Stimulated activated CD8-positive, alpha-beta memory T cell treated with anti-CD3 and anti-CD28 coated beads, Interleukin-15, amount 100 ng/mL, for 24 hours (primary cell): Measurements from ENCODE around the gene TMC3.

Experiments used
- DNase-seq: peaks from one replicate; pipeline ENCODE4 v3.0.0-alpha.2; 2020; ENCODE audit warnings: low read depth

Gene TMC3

DNA sequence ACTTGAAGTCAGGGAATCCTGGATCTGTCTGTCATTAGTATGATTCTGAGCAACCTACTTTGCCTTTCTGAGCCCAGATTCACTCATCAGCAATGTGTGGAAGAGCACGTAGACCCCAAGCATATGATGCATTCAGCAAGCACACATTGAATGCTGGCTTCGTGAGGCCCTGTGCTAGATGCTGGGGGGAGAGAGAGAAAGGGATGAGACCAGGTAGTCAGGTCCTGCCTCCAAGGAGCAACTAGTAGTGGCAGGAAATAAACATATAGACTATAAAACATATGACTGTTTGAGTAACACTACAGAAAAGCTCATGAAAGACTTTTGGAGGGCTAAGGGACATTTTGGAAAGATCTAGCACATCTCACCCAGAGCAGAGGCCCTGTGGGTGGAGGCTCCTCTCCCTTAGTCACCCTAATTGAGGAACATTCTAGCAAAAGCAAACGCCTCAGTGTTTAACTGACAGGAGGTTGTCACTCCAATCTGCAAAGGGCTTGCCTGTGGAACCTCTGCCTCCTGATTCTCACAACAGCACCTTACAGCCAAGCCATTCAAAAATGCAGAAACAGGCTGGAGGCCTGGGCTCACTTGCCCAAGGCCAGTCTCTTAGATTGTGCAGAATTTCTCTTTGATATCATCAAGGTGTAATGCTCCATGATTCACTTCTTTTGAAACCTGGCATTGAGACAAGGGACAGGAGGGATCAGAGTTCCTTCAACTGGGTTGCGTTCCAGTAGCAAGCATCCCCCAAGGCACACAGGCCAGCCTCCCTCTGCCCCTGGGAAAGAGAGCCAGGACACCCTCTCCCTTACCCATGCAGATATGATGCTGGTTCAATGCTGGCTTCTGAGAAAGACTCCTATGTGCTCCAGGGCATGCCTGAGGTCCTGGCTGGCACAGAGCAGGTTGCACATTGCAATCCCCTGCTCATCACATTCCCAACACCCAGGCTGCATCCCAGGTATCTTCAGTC, 76.1 kb downstream of the TMC3 start:
- DNase-seq = no peak

DNA sequence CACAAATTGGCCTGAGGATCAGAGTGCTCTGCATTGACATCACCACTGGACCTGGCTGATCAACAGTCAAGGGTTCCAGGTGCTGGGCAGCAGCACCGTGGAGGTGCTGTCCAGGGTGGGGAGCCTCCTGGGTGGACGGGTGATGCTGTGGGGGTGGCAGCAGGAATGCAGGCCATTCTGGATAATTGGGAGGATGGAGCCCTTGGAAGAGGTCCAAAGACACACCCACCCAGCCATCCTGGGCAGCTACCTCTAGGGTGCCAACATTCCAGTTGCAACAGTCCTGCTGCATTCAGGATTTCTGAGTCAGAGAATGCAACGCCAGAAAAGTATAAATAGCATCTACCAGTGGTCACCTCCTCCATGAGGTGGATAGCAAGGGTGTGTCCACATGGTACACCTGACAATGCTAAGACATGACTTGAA, 76.9 kb downstream of the TMC3 start:
- no peak for DNase-seq

DNA sequence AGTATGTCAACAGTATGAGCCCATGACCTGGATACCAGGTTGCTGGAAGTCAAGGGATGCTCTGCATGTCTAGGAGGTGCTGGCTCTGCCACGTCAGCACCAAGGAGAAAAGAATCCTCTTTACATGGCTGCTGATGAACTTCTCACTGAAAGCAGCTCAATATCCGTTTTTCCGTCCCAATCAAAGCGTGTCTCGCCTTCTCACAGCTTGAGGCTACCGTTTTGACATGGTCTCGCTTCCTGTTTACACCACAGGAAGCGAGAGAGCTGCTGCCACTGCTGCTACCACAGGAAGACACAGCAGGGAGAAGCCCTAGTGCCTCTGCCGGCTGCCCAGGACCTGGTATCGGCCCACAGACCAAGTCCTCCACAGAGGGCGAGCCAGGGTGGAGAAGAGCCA, 77.3 kb downstream of the TMC3 start:
- DNase-seq = no peak

DNA sequence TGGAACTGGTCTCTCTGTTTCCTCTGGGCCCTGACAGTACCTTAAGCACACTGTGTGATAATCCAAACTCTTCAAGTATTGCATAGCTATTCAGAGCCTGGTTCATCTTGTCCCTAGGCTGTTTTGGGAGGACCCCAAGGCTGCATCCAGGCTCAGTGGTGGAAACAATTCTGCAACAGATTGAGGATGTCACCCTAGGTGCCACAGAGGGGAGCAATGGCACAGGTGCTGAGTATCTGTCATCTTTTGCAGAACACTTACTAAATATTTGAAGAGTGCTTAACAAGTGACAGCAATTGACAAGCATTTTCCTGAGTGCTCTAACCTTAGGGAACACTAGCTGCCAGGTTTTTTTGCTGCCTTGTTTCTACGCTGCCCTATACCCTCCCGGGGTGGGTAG, 77.8 kb downstream of the TMC3 start:
- no peak for DNase-seq

DNA sequence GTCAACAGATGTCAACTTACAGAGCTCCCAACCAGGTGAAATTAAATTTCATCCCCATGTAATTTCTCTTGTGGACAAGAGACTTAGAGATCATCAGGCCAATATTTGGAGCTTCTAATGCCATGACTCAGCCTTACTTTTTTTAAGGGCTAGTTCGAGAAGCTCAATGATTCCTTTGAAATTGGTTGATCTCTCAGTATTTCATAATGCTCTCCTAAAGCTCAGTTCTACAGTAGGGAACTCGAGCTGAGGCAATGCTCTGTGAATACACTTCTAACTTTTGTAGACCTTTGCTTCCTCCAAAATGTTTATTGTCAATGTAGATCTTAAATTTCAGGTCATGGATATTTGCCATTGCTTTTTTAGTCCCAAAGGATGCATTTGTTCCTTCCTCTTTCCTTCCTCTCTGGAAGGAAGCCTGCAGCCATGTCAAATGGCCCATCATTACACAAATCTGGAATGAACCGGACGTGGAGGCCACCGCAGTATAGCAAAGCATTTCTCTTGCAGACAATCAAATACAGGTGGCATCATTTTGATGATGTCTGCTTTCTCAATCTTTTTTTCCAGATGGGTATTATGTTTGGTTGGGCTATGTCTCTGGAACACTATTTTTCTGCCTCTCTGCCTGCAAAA, 78.4 kb downstream of the TMC3 start:
- no peak for DNase-seq

DNA sequence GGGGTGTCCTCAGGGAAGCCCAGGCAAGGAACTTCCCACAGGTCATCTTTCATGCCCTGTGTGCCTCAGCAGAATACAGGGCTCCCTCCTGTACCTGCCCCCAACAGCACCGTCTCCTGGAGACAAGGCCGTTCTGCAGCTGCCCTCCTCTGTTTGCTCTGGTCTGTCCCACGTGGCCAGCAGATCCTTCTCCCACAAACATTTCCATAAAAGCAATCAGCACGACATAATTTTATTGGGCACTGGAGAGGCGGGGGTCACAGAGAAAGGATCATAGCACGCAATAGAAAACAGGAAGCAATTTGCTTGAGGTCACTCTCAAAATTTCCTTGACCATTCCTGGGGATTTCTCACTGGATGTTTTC, 79.5 kb downstream of the TMC3 start:
- no peak for DNase-seq

DNA sequence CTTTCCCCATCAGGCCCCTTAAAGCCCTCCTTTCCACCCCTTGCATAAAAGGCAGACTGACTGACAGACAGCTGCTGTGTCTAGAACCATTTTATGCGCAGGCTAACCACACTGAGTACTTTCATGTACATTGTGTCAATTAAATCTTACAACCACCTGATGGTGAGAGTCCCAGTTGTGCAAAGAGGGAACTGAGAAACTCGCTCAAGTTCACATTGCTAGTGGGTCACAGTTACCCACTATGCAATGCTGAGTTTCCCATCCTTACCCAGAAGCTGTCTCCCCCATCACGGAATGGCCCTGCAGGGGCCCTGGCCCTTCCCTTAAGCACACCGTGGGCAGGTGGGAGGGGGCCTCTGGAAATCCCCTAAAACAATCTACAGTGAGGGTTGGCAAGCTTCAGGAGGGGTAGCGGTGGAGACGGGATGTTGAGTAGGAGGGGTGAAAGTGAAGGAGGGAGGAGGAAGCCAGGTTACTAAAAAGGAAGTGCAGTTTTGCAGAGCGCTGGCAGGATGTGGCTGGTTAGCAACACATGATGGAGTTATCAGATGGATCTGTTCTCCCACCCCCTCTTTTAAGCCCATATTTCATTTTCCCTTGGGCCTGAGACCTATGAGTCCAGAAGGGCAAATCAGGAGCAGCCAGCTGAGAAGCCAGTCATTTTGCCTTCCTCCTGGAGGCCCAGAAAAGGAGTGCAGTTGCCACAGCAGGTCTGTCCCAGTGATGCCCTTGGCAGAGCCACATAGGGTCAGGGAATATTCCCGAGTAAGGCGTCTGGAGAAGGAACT, 80.1 kb downstream of the TMC3 start:
- no peak for DNase-seq

DNA sequence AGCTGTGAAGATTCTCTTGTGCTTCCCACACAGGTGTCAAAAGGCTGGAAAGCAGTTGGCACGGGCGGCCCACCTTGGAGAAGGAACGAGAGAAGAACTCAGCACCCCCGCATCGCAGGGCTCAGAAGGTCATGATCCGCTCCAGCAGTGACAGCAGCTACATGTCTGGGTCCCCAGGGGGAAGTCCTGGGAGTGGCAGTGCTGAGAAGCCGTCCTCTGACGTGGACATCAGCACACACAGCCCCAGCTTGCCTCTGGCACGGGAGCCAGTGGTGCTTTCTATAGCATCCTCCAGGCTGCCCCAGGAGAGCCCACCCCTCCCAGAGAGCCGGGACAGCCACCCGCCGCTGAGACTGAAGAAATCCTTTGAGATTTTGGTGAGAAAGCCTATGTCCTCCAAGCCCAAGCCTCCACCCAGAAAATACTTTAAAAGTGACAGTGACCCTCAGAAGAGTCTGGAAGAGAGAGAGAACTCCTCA, 81.5 kb downstream of the TMC3 start:
- no peak for DNase-seq

DNA sequence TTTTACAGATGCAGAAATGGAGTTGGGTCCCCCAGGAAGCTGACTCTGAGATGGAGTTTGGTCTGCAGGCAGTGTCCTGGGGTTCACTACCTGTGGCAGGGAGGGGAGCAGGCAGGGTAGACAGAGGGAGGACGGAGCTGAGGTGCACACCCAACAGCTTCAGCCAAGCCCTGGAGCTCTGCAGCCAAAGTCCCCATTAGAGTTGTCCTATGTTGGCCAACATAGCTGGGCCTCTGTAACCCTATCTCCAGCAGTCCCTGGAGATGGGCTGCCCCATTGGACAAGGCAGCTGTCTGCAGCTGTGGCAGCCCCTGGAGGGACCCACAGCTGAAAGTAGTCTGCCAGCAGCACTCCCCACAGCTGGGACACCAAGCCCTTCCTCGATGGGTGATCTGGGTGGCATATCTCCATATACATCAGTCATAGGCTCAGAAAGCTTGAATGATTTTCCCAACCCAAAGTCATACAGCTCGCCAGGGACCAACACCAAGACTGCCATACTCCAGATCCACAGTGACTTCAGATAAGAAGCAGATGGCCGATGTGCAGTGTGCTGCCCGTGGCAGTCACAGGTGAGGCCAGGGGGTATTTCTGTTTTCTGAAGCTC, 82.0 kb downstream of the TMC3 start:
- DNase-seq = no peak

DNA sequence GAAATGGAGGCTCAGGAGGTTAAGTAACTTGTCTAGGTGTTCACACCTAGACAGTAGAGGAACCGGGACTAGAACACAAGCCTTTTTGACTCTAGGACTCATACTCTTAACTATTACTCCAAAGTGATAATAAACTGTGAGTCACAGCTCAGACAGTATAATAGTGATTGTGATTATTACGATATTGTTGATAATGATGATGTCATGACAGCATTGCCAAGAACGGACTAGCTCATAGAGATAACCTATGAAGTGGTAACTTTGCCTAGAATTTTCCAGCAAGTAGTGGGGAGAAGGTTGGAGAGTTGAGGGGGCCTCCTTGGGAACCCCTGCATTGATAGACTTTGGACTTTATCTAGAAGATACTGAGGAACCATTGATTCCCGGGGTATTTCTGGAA, 84.1 kb downstream of the TMC3 start:
- DNase-seq = no peak

DNA sequence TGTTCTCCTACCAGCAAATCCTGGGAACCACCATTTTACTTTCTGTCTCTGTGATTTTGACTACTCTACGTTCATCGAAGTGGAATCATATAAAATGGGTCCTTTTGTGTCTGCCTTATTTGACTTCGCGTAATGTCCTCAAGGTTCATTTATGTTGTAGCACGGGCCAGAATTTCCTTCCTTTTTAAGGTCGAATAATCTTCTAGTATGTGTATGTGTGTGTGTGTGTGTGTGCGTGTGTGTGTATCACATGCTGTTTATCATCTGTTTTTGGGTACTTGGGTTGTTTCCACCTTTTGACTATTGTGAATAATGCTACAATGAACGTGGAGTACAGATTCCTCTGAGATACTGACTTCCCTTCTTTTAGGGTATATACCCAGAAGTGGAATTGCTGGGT, 85.4 kb downstream of the TMC3 start:
- DNase-seq = no peak

DNA sequence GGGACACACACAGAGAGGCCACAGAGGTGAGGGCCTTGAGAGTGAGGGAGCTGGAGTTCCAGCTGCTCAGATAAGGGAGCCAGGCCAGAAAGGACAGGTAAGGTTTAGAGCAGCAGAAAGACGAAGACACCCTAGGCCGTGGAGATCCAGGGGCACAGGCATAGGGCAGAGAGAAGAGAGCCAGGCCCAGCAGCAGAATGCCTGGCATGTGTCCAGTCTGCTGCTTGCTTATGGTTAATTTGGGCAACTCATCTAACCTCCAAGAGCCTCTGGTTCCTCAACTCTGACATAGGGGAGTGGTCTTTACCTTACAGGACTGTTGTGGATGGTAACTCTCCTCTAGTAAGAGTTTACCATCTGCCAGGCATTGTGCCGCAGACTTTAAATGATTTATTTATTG, 86.0 kb downstream of the TMC3 start:
- no peak for DNase-seq

DNA sequence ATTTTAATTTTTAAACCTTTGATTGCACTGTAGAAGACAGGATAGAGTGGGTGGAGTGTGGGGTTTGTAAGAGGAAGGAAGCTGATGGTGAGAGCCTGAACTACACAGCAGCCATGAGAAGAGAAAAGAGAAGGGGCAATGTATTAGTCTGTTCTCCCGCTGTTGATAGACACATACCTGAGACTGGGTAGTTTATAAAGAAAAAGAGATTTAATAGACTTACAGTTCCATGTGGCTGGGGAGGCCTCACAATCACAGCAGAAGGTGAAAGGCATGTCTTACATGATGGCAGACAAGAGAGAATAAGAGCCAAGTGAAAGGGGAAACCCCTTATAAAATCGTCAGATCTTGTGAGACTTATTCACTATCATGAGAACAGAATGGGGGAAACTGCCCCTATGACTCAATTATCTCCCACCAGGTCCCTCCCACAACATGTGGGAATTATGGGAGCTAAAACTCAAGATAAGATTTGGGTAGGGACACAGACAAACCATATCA, 87.3 kb downstream of the TMC3 start:
- no peak for DNase-seq

DNA sequence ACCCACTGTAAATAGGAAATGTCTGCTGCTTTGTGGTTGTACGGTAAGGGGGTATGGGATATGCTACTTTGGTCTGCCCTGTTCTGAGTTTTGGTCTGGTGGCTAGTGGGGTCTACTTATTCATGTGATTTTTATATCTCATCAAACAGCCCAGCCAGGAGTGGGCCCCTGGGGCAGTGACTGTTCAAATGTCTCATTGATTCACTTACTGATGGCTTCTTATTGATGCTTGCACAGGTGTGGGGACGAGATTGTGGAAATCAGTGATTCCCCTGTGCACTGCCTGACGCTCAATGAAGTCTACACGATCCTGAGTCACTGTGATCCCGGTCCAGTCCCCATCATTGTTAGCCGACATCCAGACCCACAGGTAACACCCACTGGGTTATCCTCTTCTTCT, 88.6 kb downstream of the TMC3 start:
- DNase-seq = no peak

DNA sequence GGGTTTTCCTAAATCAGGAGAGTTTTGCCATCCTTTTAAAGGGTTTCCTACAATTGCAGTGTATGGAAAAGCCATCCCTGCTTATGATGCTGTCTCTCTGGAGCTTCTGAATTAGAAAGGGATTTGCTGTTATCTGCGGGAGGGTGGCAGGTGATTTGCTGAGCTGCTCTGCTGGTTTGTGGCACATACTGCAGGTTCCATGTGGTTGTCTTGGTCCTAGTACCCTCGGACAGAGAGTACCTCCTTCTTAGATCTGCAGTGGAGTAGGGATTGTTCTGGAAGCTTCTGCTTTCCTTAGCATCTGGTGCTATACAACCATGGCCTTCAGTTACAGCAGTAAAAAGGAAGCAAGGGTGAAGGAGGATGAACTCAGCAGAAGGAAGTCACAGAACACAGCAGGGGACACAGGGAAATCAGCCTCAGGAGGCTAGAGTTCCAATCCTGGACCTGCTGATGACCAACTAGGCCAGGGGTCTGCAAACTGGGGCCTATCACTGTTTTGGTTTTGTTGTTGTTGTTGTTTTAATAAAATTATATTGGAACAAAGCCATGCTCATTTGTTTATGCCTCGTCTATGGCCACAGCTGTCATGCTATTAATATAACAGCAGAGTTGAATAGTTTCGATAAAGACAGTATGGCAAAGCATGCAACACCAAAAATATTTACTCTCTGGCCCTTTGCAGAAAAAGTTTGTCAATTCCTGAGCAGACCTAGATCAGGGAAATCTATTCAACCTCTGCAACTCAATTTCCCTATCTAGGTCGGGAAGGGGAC, 89.6 kb downstream of the TMC3 start:
- DNase-seq = no peak

DNA sequence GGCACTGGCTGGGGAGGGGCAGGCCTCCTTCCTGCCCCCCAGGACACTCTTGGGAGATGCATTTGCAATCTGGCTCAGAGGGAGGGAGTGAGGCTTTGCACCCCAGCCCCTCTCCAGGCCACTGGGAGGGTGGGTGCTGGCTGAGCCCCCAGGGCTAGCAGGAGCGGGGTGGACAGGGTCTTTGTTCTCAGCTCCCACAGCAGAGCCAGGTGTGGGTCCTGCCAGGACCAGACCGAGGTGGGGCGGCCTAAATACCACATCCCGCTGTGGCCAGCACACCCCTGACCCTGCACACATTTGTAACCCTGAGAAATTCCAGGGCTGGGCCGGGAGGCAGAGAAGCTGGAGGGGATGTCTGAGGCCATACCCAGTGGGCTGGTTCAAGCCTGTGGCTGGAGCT, 91.1 kb downstream of the TMC3 start:
- DNase-seq = no peak

DNA sequence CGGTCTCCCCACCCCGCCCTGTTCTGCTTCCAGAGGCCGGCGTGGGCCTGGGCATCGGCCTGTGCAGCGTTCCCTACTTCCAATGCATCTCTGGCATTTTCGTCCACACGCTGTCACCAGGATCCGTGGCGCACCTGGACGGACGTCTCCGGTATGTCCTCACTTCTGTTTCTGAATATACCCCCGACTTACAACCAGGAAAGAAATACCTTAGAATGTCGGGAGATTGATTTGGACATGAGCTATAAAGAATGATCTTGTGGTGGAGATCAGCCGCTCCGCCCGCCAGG, 91.5 kb downstream of the TMC3 start:
- DNase-seq = no peak

DNA sequence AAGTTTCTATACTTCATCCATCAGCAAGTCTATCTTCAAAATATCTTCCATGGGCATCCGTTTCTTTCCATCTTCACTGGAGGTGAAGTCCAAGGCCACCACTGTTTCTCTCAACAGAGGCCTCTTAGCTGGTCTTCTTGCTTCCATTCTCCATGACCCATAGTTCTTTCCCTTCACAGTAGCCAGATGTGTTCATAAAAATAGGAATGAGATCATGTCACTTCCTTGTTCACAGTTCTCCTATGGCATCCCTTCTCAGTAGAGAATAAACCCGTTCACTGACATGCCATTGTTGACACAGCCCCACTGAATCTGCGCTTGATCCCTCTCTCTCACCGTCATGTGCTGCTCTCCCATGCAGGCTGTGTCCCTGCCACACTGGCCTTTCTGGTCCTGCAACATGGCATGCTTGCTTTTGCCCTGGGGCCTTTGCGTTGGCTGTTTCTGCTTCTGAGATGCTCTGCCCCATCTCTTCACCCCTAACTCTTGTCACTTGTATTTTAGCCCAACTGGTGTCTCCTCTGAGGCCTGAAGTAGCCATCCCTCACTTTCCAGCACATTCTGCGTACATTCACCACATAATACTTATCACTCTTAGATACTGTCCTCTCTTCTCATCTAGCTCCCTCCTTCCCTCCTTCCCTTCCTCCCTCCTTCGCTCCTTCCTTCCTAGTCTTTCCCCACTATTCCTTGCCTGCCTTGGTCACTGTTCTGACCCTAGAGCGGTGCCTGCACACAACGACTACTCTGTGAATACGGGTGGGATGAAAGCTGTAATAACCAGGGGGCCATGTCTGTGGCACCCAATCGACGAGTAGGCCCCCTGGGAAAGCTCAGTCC, 92.0 kb downstream of the TMC3 start:
- DNase-seq = no peak

DNA sequence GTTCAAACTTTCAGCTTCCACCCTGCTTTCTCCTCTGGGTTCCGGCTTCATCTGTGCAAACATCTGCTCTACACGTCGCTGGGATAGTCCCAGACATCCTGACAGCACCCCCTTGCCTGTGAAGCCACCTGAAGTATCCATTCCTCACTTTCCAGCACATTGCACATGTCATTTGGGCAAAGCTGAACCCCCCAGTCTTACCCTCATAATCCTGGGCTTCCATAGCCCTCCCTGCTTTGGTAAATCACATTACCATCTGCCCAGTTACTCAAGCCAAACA, 92.6 kb downstream of the TMC3 start:
- DNase-seq = no peak
